ENCODE results near the gene STUB1.
A peak's percentile ranks its signal among the peaks of the same experiment; 100 is the strongest.

DNA sequence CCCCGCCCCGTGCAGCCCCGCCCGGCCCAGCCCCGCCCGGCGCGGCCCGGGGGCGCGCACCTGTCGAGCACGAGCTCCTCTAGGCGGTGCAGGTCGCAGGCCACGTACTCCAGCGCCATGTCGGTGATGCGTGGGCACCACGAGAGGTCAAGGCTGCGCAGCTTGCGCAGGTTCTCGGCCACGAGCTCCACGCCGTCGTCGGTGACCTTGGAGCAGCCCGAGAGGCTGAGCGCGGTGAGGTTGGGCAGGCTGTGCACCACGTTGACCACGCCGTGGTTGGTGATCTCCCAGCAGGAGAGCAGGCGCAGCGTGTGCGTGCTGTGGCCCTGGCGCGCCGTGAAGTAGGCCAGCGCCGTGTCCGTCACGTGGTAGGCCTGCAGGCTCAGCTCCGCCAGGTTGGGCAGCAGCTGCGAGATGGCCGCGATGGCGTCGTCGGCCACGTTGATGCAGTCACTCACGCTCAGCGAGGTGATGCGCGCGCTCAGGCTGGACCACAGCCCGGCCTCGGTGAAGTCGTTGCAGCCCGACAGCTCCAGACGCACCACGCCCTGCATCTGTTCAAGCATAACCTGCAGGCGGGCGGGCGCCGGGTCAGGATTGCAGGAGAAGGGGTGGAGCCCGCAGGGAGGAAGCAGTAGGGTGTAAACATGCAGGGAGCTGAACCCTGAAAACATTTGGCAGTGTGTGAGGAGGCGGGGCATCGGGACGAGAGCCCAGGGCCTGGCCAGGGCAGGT, 15.3 kb downstream of the STUB1 start:
- no peak for TF ChIP-seq JUN (IDR thresholded peaks at IDR 0.05; ENCODE audit: borderline replicate concordance, insufficient read depth, insufficient read length, low read depth)
- TF ChIP-seq POLR2AphosphoS5 (IDR thresholded peaks at IDR 0.05; ENCODE audit: insufficient read depth, low read depth, low read length): no peak
- TF ChIP-seq, protein P1, sequence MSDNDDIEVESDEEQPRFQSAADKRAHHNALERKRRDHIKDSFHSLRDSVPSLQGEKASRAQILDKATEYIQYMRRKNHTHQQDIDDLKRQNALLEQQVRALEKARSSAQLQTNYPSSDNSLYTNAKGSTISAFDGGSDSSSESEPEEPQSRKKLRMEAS (IDR thresholded peaks at IDR 0.05; ENCODE audit: insufficient read depth, insufficient read length): no peak
- TF ChIP-seq POLR2A (IDR thresholded peaks at IDR 0.05; ENCODE audit: low read depth, low read length): no peak
- TF ChIP-seq, protein P2, sequence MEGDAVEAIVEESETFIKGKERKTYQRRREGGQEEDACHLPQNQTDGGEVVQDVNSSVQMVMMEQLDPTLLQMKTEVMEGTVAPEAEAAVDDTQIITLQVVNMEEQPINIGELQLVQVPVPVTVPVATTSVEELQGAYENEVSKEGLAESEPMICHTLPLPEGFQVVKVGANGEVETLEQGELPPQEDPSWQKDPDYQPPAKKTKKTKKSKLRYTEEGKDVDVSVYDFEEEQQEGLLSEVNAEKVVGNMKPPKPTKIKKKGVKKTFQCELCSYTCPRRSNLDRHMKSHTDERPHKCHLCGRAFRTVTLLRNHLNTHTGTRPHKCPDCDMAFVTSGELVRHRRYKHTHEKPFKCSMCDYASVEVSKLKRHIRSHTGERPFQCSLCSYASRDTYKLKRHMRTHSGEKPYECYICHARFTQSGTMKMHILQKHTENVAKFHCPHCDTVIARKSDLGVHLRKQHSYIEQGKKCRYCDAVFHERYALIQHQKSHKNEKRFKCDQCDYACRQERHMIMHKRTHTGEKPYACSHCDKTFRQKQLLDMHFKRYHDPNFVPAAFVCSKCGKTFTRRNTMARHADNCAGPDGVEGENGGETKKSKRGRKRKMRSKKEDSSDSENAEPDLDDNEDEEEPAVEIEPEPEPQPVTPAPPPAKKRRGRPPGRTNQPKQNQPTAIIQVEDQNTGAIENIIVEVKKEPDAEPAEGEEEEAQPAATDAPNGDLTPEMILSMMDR (IDR thresholded peaks at IDR 0.05; ENCODE audit: extremely low read depth in 1 of 2, insufficient read depth in 1 of 2, low read depth in 1 of 2, low read length in 2 of 2): no peak
- TF ChIP-seq MYC (IDR thresholded peaks at IDR 0.05; ENCODE audit: low read depth, low read length): no peak
- no peak for TF ChIP-seq FOS (IDR thresholded peaks at IDR 0.05; ENCODE audit: borderline replicate concordance, insufficient read depth, low read length)
- peak; percentile 84 for TF ChIP-seq EZH2 (IDR thresholded peaks at IDR 0.05; ENCODE audit: borderline replicate concordance, low read depth, low read length, severe bottlenecking)
- TF ChIP-seq GATA2 (IDR thresholded peaks at IDR 0.05; ENCODE audit: insufficient read depth, insufficient read length, low read depth, low read length): no peak

Data from endothelial cell of umbilical vein (primary cell).